Smooth muscle cell (in vitro differentiated cells): ENCODE data around the gene PCTP. TPM values are rescaled to one million over a fixed set of nuclear protein-coding genes. Genes with fewer than 3 reads are reported as not detected.

Experiments
- DNase-seq: peaks from one replicate; lab custom pipeline; 2025; ENCODE audit not compliant: unreplicated experiment; lab: John Stamatoyannopoulos, UW
- H2AFZ ChIP-seq: fragments of 200-600 bp; sonication (generic); 2 replicates; pipeline ENCODE4 v1.6.0; 2016; ENCODE audit warnings: antibody characterized with exemption, low read depth, mild to moderate bottlenecking
- H3F3A ChIP-seq: fragments of 200-600 bp; sonication (generic); 2 replicates; pipeline ENCODE4 v1.6.0; 2017; ENCODE audit warnings: antibody characterized with exemption, low read depth
- H3K27ac ChIP-seq: fragments of 200-600 bp; sonication (generic); 2 replicates; pipeline ENCODE4 v1.5.1; 2016; ENCODE audit warnings: low read depth, mild to moderate bottlenecking
- H3K27me3 ChIP-seq: fragments of 200-600 bp; sonication (generic); 2 replicates; pipeline ENCODE4 v1.6.1; 2016; ENCODE audit warnings: low read depth, mild to moderate bottlenecking
- H3K36me3 ChIP-seq: fragments of 200-600 bp; sonication (generic); 2 replicates; pipeline ENCODE4 v1.5.1; 2016; ENCODE audit warnings: low read depth
- H3K4me1 ChIP-seq: fragments of 200-600 bp; sonication (generic); 2 replicates; pipeline ENCODE4 v1.5.1; 2016; ENCODE audit warnings: low read depth
- H3K4me2 ChIP-seq: fragments of 200-600 bp; sonication (generic); 2 replicates; pipeline ENCODE4 v1.6.0; 2016; ENCODE audit warnings: mild to moderate bottlenecking
- H3K4me3 ChIP-seq: fragments of 200-600 bp; sonication (generic); 2 replicates; pipeline ENCODE4 v1.5.1; 2016; ENCODE audit warnings: mild to moderate bottlenecking
- H3K79me2 ChIP-seq: fragments of 200-600 bp; sonication (generic); 2 replicates; pipeline ENCODE4 v1.6.0; 2016; ENCODE audit warnings: low read depth, mild to moderate bottlenecking
- H3K9ac ChIP-seq: fragments of 200-600 bp; sonication (generic); 2 replicates; pipeline ENCODE4 v1.6.0; 2016; ENCODE audit warnings: low read depth
- H3K9me3 ChIP-seq: fragments of 200-600 bp; sonication (generic); replicated peaks from 2 replicates; pipeline ENCODE4 v1.5.1; 2016; ENCODE audit warnings: low read depth
- H4K20me1 ChIP-seq: fragments of 200-600 bp; sonication (generic); 2 replicates; pipeline ENCODE4 v1.6.0; 2016; ENCODE audit warnings: low read depth
- WGBS: methylation state at CpG from one replicate; pipeline ENCODE4 v1.1.7; 2016; ENCODE audit warnings: low lambda C conversion rate; 5-methylcytosine and 5-hydroxymethylcytosine counted together
- polyA plus RNA-seq: library from polyadenylated mRNA; unstranded; fragments of >200 nt; fragmentation: Nextera tagmentation; extraction: Ambion mirVana; gene quantifications from 2 replicates; pipeline ENCODE4 v1.2.1, GENCODE V29; 2016
- total RNA-seq: library from RNA; depleted of rRNA; stranded (reverse); fragments of >200 nt; gene quantifications from 2 replicates; pipeline ENCODE4 v1.2.3, GENCODE V29; 2014
- TF ChIP-seq, protein P1 (sequence below): fragments of 200-600 bp; sonication (generic); IDR thresholded peaks from 2 replicates; pipeline ENCODE4 v1.5.1; 2017; ENCODE audit warnings: borderline replicate concordance, mild to moderate bottlenecking, antibody characterized with exemption; ENCODE audit not compliant: insufficient read depth, poor library complexity, severe bottlenecking

PCTP gene
- total and polyA plus RNA-seq, 2 experiments from 2014 or later, result 14.4 to 15.1 TPM

DNA sequence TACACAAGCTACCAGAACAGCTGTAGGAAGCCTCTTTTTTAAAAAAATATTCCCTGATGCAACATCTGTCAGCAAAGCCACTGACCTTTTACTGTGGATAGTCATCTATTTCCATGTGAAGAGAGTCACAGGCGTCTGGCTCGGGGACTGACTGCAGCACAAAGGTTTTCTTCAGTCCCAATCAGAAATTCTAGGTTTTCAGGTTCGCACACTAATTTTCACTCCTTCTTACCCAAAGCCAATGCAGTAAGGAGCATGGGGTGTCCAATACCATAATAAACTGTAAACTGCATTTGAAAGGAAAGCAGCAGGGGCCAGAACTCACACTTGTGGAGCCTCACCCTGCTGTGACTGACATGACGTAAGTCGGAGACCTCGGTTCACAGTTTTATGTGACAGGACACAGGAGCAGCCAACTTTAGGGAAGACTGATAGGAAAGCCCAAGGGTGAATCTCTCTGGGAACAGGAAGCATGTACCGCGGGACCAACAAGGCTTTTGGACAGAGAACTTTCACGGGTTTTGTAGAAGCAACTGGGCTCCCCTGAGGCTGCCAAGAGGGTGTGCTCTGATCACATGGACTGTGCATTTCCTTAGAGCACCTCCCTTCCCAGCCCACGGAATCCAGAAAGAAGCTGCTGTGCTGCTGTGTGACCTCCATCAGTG, 19.1 kb upstream of the PCTP start:
- no peak for DNase-seq
- H3K4me1 ChIP-seq, result peaks cover 53% of the 10 kb centered on the region
- no peak overlapping the region for H3K9ac ChIP-seq
- no peaks in the 10 kb centered on the region for H3K9me3 ChIP-seq
- peak overlapping the region; percentile 83 for H3K4me2 ChIP-seq
- H3K4me3 ChIP-seq, result peak overlapping the region; percentile 32
- peak overlapping the region; percentile 64 for H3K27ac ChIP-seq
- TF ChIP-seq, protein P1, sequence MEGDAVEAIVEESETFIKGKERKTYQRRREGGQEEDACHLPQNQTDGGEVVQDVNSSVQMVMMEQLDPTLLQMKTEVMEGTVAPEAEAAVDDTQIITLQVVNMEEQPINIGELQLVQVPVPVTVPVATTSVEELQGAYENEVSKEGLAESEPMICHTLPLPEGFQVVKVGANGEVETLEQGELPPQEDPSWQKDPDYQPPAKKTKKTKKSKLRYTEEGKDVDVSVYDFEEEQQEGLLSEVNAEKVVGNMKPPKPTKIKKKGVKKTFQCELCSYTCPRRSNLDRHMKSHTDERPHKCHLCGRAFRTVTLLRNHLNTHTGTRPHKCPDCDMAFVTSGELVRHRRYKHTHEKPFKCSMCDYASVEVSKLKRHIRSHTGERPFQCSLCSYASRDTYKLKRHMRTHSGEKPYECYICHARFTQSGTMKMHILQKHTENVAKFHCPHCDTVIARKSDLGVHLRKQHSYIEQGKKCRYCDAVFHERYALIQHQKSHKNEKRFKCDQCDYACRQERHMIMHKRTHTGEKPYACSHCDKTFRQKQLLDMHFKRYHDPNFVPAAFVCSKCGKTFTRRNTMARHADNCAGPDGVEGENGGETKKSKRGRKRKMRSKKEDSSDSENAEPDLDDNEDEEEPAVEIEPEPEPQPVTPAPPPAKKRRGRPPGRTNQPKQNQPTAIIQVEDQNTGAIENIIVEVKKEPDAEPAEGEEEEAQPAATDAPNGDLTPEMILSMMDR, result no peak
- peaks cover 52% of the 10 kb centered on the region for H3F3A ChIP-seq
- H3K27me3 ChIP-seq, result no peaks in the 10 kb centered on the region
- 12% methylated on average over 10 of the region's 10 CpGs for WGBS
- H2AFZ ChIP-seq, result peak overlapping the region; percentile 90
- H3K36me3 ChIP-seq, result no peaks in the 10 kb centered on the region
- H3K79me2 ChIP-seq, result no peaks in the 10 kb centered on the region
- no peaks in the 10 kb centered on the region for H4K20me1 ChIP-seq

DNA sequence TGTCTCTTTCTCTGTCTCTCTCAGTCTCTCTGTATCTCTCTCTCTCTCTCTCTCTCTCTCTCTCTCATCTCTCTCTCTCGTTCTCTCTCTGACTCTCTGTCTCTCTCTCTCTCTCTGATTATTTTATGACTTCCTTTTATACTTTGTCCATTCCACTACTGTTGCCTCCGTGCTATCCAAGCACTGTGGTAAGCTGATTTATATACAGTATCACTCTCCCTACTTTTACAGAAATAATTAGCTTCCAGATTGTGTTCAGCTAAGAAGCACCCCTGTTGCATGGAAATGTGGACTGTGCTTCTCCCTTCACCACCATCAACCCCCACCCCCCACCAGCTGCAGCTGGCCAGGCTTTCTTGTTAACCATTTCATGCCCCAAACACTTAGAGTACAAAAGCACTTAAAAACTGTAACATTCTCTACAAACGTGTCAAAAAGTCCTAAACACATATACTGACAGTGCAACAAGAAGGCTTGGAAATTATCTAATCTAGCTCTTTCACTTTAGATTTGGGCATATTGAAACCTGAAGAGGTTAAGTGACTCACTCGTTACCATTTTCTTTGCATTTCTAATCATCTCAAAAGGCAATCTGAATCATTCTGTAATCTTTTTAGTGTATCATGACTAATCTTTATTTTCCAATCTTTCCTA, 16.6 kb upstream of the PCTP start:
- Histone ChIP-seq H3K4me3 (no peak overlapping the region), H3K27me3 (no peaks in the 10 kb centered on the region), H3K27ac (no peak overlapping the region), H4K20me1 (no peaks in the 10 kb centered on the region), H3K4me1 (peaks cover 39% of the 10 kb centered on the region), H3F3A (peaks cover 29% of the 10 kb centered on the region), H3K9me3 (no peaks in the 10 kb centered on the region), H2AFZ (no peak overlapping the region), H3K4me2 (peak overlapping the region; percentile 3), H3K9ac (no peak overlapping the region), H3K79me2 (no peaks in the 10 kb centered on the region), H3K36me3 (no peaks in the 10 kb centered on the region)
- TF ChIP-seq, protein P1, result no peak
- 25% methylated on average over 4 of the region's 4 CpGs for WGBS
- no peak for DNase-seq

- H3K27ac ChIP-seq, result no peak overlapping the region
- no peak for DNase-seq
- TF ChIP-seq, protein P1, result peak; percentile 73
- H3K4me3 ChIP-seq, result no peak overlapping the region
- H3F3A ChIP-seq, result peaks cover 16% of the 10 kb centered on the region
- H3K27me3 ChIP-seq, result no peaks in the 10 kb centered on the region
- H3K36me3 ChIP-seq, result no peaks in the 10 kb centered on the region
- peaks cover 28% of the 10 kb centered on the region for H3K4me1 ChIP-seq
- WGBS, result 23% methylated on average over 5 of the region's 5 CpGs
- no peak overlapping the region for H2AFZ ChIP-seq
- H4K20me1 ChIP-seq, result no peaks in the 10 kb centered on the region
- H3K9ac ChIP-seq, result no peak overlapping the region
- H3K4me2 ChIP-seq, result no peak overlapping the region
- no peaks in the 10 kb centered on the region for H3K9me3 ChIP-seq
- no peaks in the 10 kb centered on the region for H3K79me2 ChIP-seq
Observed at GRCh38 chr17:55735731-55736405, 15.0 kb upstream of the PCTP start.
